B cell (primary cell): Measurements from ENCODE around the gene SPINK2. TPM values are rescaled to one million over a fixed set of nuclear protein-coding genes. Genes with fewer than 3 reads are reported as not detected.

Experiments used
- ATAC-seq: fragments of 200-7000 bp; cut with Tn5 transposase; one replicate; pipeline ENCODE4 v1.10.0; 2021; ENCODE audit warnings: low read depth, mild to moderate bottlenecking, moderate number of reproducible peaks, moderate library complexity
- CTCF ChIA-PET: fragments of 350-600 bp; sonication (Branson Sonifier 250); formaldehyde crosslinking; loops from one replicate; lab custom pipeline; 2021; ENCODE audit warnings: antibody characterized with exemption, inconsistent platforms; lab: Charles Lee
- POLR2A ChIA-PET: fragments of 350-600 bp; sonication (Branson Sonifier 250); formaldehyde crosslinking; loops from one replicate; lab custom pipeline; 2021; ENCODE audit warnings: antibody characterized with exemption; lab: Charles Lee
- DNase-seq: peaks from one replicate; pipeline ENCODE4 v3.0.0; 2013
- H2AFZ ChIP-seq: 2 replicates; pipeline ENCODE4 v1.6.1; 2012; ENCODE audit warnings: mild to moderate bottlenecking, low read depth, low read length; ENCODE audit not compliant: insufficient read depth, poor library complexity, severe bottlenecking
- H3K27ac ChIP-seq, 2 donors: 1 replicate in 1 of 2; 2 replicates in 1 of 2; pipeline ENCODE4 v1.5.1; 2012 to 2013; ENCODE audit warnings: low read length in 2 of 2, mild to moderate bottlenecking in 2 of 2, moderate library complexity in 1 of 2
- H3K27me3 ChIP-seq, 4 experiments: fragments of 200-600 bp in 1 of 4; sonication (generic) in 1 of 4; replicated peaks in 1 of 4; 1 replicate in 2 of 4; 2 replicates in 2 of 4; pipeline versions ENCODE4 v1.6.1 to v1.7.0; 2013 to 2016; ENCODE audit warnings: low read length in 3 of 4, mild to moderate bottlenecking in 2 of 4, mixed read lengths in 1 of 4, moderate library complexity in 1 of 4; ENCODE audit not compliant: insufficient read depth in 4 of 4, control insufficient read depth in 3 of 4; ENCODE audit errors: control extremely low read depth in 1 of 4
- H3K36me3 ChIP-seq, 2 experiments: replicated peaks in 1 of 2; 1 replicate in 1 of 2; 2 replicates in 1 of 2; pipeline versions ENCODE4 v1.6.1 to v1.7.1; 2013; ENCODE audit warnings: low read length in 1 of 2; ENCODE audit not compliant: insufficient read depth in 2 of 2, control insufficient read depth in 1 of 2; ENCODE audit errors: control extremely low read depth in 1 of 2, extremely low read depth in 1 of 2
- H3K4me1 ChIP-seq, 2 donors: fragments of 200-600 bp in 1 of 2; sonication (generic) in 1 of 2; 1 replicate in 1 of 2; 2 replicates in 1 of 2; pipeline versions ENCODE4 v1.5.1 to v1.6.1; 2013 to 2017; ENCODE audit warnings: low read length in 2 of 2; ENCODE audit not compliant: control insufficient read depth in 2 of 2, insufficient read depth in 2 of 2
- H3K4me2 ChIP-seq: replicated peaks from 2 replicates; pipeline ENCODE3; 2012; ENCODE audit warnings: mild to moderate bottlenecking, low read depth, low read length; ENCODE audit not compliant: poor library complexity, severe bottlenecking
- H3K4me3 ChIP-seq, 5 experiments: fragments of 200-600 bp in 1 of 5; sonication (generic) in 1 of 5; 1 replicate in 3 of 5; 2 replicates in 2 of 5; pipeline versions ENCODE4 v1.5.1 to v1.7.0; 2011 to 2016; ENCODE audit warnings: low read length in 4 of 5, mild to moderate bottlenecking in 4 of 5, low read depth in 2 of 5, control low read depth in 1 of 5, moderate library complexity in 1 of 5; ENCODE audit not compliant: insufficient read depth in 1 of 5; ENCODE audit errors: control extremely low read depth in 1 of 5, extremely low read depth in 1 of 5
- H3K79me2 ChIP-seq: fragments of 200-600 bp; sonication (generic); one replicate; pipeline ENCODE4 v1.6.0; 2016; ENCODE audit warnings: low read length; ENCODE audit not compliant: control insufficient read depth, insufficient read depth
- H3K9ac ChIP-seq: fragments of 200-600 bp; sonication (generic); 2 replicates; pipeline ENCODE4 v1.6.1; 2017; ENCODE audit warnings: mild to moderate bottlenecking, low read length, moderate library complexity
- H3K9me3 ChIP-seq, 3 donors: one replicate each; pipeline versions ENCODE4 v1.6.1 to v1.7.1; 2013; ENCODE audit warnings: low read length in 2 of 3; ENCODE audit not compliant: control insufficient read depth in 2 of 3, insufficient read depth in 1 of 3; ENCODE audit errors: control extremely low read depth in 1 of 3
- H4K20me1 ChIP-seq: 2 replicates; pipeline ENCODE4 v1.6.0; 2012; ENCODE audit warnings: mild to moderate bottlenecking, low read length; ENCODE audit not compliant: insufficient read depth, control insufficient read depth, poor library complexity, severe bottlenecking
- H3K27ac Mint-ChIP-seq: one replicate; pipeline ENCODE4 v1.8.0; 2021; ENCODE audit warnings: mixed read lengths
- H3K27me3 Mint-ChIP-seq: one replicate; pipeline ENCODE4 v1.8.0; 2021; ENCODE audit warnings: mixed read lengths
- H3K4me1 Mint-ChIP-seq: one replicate; pipeline ENCODE4 v1.8.0; 2021; ENCODE audit warnings: mixed read lengths
- H3K4me3 Mint-ChIP-seq: one replicate; pipeline ENCODE4 v1.8.0; 2021; ENCODE audit warnings: mixed read lengths
- H3K9me3 Mint-ChIP-seq: one replicate; pipeline ENCODE4 v1.8.0; 2022; ENCODE audit warnings: mixed read lengths; ENCODE audit not compliant: insufficient read depth
- EZH2 ChIP-seq: IDR thresholded peaks from 2 replicates; pipeline ENCODE4 v1.6.1; 2012; ENCODE audit warnings: borderline replicate concordance, low read depth, mild to moderate bottlenecking, moderate library complexity, low read length; ENCODE audit not compliant: insufficient read depth, poor library complexity, severe bottlenecking
- WGBS: methylation state at CpG from one replicate; pipeline ENCODE4 v1.1.5; 2013; ENCODE audit warnings: missing lambda C conversion rate; ENCODE audit not compliant: insufficient coverage; 5-methylcytosine and 5-hydroxymethylcytosine counted together
- intact Hi-C: fragments of 100-400 bp; cut with micrococcal nuclease; formaldehyde crosslinking; loops from one replicate; pipeline ENCODE4 v1.10.0; 2022
- polyA plus RNA-seq: library from polyadenylated mRNA; depleted of rRNA; stranded (reverse); fragments of >200 nt; gene quantifications from 2 replicates; pipeline ENCODE4 v1.2.3, GENCODE V29; 2012
- total RNA-seq, 2 donors: library from RNA; stranded (reverse); fragments of 120-200 nt in 1 of 2; gene quantifications; 1 replicate in 1 of 2; 2 replicates in 1 of 2; pipeline versions ENCODE4 v1.2.3 to v1.2.4, GENCODE V29; 2013 to 2022
- TF ChIP-seq, protein P1 (sequence below): fragments of 200-600 bp; IDR thresholded peaks from one replicate; pipeline ENCODE4 v1.8.0; 2022; ENCODE audit warnings: antibody characterized with exemption, mild to moderate bottlenecking

Gene SPINK2
- total and polyA plus RNA-seq, 2 donors (not counting 1 experiment from before 2014, with no cell fraction given): 0.94 to 4.9 TPM

DNA sequence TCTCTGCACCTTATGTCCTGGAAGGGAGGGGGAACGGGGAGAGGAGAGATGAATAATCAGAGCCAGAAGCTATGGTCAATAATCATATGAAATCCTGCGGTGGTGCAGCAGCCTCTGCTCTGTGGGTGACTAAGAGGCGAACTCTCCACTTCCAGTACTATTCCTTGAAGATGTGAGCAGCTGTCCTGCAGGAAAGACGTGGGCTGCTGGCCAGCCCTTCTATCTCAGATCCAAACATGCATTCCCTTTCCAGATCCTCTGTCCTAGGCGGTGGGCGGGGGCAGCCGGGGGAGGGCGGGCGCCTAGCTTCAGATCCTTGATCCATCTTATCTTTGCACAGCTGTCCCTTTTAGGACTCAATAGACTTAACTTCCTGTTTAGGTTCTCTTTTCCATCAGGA lies 34.5 kb downstream of the SPINK2 start:
- Histone ChIP-seq H2AFZ (no peak overlapping the region), H4K20me1 (no peaks in the 10 kb centered on the region), H3K9ac (no peak overlapping the region), H3K4me2 (no peak overlapping the region), H3K4me3 (no peak overlapping the region), H3K27me3 (no peaks in the 10 kb centered on the region), H3K9me3 (peaks cover 0 to 11% (median 0%) of the 10 kb centered on the region in 3 donors), H3K79me2 (no peaks in the 10 kb centered on the region), H3K27ac (no peak overlapping the region), H3K36me3 (no peaks in the 10 kb centered on the region), H3K4me1 (peaks cover 6 to 9% of the 10 kb centered on the region in 2 donors)
- peaks cover 13% of the 10 kb centered on the region for H3K4me1 Mint-ChIP-seq
- H3K27ac Mint-ChIP-seq: no peak overlapping the region
- no peak overlapping the region for H3K4me3 Mint-ChIP-seq
- ATAC-seq (no peak), DNase-seq (no peak)
- H3K27me3 Mint-ChIP-seq: no peaks in the 10 kb centered on the region
- POLR2A ChIA-PET: no interaction called here
- intact Hi-C loops: no loop called here
- no peaks in the 10 kb centered on the region for H3K9me3 Mint-ChIP-seq
- TF ChIP-seq EZH2: no peak
- TF ChIP-seq, protein P1, sequence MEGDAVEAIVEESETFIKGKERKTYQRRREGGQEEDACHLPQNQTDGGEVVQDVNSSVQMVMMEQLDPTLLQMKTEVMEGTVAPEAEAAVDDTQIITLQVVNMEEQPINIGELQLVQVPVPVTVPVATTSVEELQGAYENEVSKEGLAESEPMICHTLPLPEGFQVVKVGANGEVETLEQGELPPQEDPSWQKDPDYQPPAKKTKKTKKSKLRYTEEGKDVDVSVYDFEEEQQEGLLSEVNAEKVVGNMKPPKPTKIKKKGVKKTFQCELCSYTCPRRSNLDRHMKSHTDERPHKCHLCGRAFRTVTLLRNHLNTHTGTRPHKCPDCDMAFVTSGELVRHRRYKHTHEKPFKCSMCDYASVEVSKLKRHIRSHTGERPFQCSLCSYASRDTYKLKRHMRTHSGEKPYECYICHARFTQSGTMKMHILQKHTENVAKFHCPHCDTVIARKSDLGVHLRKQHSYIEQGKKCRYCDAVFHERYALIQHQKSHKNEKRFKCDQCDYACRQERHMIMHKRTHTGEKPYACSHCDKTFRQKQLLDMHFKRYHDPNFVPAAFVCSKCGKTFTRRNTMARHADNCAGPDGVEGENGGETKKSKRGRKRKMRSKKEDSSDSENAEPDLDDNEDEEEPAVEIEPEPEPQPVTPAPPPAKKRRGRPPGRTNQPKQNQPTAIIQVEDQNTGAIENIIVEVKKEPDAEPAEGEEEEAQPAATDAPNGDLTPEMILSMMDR: no peak
- CTCF ChIA-PET: interaction anchor here (0.8 to 2.6 kb wide), 2 partner anchors 12 to 13 kb away, joined by 4 to 11 read pairs; no protein-coding TSS in a partner anchor
- 99% methylated on average over 8 of the region's 9 CpGs for WGBS

DNA sequence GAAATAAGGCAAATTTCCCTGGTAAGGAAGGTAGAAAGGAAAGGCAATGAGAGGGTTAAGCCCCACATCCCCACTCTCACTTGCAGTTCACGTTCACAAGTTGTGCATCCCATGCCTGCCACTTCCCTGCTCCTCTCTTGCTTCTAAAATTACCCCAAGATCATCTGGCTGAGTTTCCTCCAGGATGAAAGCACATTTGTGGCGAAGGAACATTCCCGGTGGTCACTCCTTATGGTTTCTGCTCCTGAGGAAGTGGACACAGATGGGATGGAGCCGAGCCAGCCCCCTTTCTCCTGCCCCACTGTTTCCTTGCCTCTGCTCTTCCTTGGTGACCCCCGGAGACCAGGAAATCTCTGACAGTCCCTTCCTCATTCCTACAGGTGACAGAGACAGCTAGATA lies 37.5 kb downstream of the SPINK2 start:
- H3K79me2 ChIP-seq: no peaks in the 10 kb centered on the region
- no peak overlapping the region for H3K27ac Mint-ChIP-seq
- peaks cover 3% of the 10 kb centered on the region for H3K4me1 Mint-ChIP-seq
- no peak overlapping the region for H3K4me2 ChIP-seq
- H4K20me1 ChIP-seq: no peaks in the 10 kb centered on the region
- 68% methylated on average over 5 of the region's 5 CpGs for WGBS
- no peaks in the 10 kb centered on the region for H3K36me3 ChIP-seq
- ATAC-seq (no peak), DNase-seq (no peak)
- H3K4me3 Mint-ChIP-seq: no peak overlapping the region
- intact Hi-C loops: no loop called here
- no peaks in the 10 kb centered on the region for H3K9me3 Mint-ChIP-seq
- no peak for TF ChIP-seq EZH2
- TF ChIP-seq, protein P1: no peak
- H3K9ac ChIP-seq: no peak overlapping the region
- CTCF ChIA-PET: no interaction called here
- no peaks in the 10 kb centered on the region for H3K27me3 Mint-ChIP-seq
- no peak overlapping the region for H3K4me3 ChIP-seq
- POLR2A ChIA-PET: no interaction called here
- H3K9me3 ChIP-seq: peaks cover 0 to 4% (median 0%) of the 10 kb centered on the region in 3 donors
- no peak overlapping the region for H2AFZ ChIP-seq
- H3K27ac ChIP-seq: no peak overlapping the region
- no peaks in the 10 kb centered on the region for H3K4me1 ChIP-seq
- no peaks in the 10 kb centered on the region for H3K27me3 ChIP-seq
